Daoy (cell line): ENCODE results near the gene INTS15. TPM values are rescaled to one million over a fixed set of nuclear protein-coding genes. Genes with fewer than 3 reads are reported as not detected.
A peak's percentile ranks its signal among the peaks of the same experiment; 100 is the strongest.
"Not testable (repeated sequence)": the region's sequence is repeated elsewhere in the genome, so short reads cannot be mapped to it uniquely, and the experiment has no call there.

Experiments used
- DNase-seq: peaks from one replicate; pipeline ENCODE4 v3.0.0-alpha.2; 2015; ENCODE audit warnings: low read depth
- total RNA-seq: library from RNA; depleted of rRNA; stranded (reverse); fragments of >200 nt; shearing (Covaris generic); gene quantifications from 2 replicates; pipeline ENCODE4 v1.2.3, GENCODE V29; 2014

Gene INTS15
- total RNA-seq, 1 experiment from 2014 or later: 13.9 TPM

DNA sequence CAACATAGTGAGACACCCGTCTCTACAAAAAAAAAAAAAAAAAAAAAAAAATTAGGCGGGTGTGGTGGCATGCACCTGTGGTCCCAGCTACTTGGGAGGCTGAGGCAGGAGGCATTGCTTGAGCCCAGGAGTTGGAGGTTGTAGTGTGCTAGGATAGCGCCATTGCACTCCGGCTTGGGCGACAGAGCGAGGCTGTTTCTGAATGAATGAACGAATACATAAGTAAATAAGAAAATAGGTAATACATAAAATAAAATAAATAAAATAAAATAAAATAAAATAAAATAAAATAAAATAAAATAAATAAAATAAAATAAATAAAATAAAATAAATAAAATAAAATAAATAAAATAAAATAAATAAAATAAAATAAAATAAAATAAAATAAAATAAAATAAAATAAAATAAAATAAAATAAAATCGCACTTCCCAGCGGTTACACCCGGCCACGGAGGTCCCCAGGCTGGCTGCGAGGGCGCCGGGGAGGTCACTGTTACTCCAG, 12.9 kb upstream of the INTS15 start:
- DNase-seq: not testable (repeated sequence)

DNA sequence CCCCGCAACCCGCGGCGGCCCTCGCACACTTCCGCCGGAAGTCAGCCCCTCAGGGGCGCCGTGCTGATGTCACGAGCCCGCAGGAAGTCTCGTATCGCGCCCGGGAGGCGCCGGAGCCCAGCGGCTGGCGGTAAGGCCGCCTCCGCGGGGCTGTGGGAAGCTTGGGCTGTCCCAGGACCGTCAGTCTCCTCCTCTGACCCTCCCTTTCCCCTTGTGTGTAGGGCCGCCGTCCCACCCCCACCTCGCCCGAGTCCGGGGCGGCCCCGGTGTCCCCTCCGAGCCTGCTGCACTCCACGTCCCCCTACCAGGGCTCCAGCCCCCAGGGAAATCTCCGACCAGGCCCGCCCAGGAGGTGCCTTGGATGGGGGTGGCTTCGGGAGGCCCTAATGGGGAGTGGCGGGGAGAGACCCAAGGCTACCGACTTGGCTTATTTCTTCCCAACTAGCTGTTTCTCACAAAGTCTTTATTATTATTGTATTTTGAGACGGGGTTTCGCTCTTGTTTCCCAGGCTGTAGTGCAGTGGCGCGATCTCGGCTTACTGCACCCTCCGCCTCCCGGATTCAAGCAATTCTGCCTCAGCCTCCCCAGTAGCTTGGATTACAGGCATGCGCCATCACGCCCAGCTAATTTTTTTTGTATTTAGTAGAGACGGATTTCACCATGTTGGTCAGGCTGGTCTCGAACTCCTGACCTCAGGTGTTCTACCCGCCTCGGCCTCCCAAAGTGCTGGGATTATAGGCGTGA, 12.3 kb upstream of the INTS15 start, which contains the start of gene ZDHHC4:
Gene ZDHHC4, plus strand, starts transcription at position 86 of the 745 bp plus-strand sequence. CDS start 3,108 bp downstream, outside the sequence.
- peak; percentile 90 for DNase-seq

DNA sequence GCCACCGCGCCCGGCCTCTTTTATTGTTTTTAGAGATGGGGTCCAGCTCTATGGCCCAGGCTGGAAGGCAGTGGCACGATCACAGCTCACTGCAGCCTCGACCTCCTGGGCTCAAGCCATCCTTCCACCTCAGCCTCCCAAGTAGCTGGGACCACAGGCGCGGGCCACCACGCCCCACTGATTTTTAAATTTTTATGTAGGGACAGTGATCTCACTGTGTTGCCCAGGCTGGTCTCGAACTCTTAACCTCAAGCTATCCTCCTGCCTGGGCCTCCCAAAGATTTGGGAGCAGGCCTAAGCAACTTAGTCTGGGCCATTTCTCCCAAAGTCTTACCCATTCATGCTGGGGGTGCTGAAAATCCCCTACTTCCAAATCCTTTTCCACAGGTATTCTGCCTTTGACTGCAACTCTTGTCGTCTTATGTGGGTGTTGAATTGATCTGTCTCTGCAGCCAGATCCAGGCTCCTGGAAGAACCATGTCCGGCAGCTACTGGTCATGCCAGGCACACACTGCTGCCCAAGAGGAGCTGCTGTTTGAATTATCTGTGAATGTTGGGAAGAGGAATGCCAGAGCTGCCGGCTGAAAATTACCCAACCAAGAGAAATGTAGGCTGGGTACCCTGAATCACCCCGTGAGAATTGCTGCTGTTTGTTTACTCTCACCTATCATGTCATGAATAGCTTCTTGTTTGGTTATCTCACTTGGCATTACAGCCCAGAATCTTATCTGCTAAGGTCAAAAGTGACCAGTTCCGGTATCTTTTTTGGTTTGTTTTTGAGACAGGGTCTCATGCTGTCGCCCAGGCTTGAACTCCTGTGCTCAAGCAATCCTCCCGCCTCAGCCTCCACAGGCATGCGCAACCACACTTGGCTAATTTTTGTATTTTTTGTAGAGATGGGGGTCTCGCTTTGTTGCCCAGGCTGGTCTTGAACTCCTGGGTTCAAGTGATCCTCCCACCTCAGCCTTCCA, 11.4 kb upstream of the INTS15 start:
- DNase-seq: no peak

DNA sequence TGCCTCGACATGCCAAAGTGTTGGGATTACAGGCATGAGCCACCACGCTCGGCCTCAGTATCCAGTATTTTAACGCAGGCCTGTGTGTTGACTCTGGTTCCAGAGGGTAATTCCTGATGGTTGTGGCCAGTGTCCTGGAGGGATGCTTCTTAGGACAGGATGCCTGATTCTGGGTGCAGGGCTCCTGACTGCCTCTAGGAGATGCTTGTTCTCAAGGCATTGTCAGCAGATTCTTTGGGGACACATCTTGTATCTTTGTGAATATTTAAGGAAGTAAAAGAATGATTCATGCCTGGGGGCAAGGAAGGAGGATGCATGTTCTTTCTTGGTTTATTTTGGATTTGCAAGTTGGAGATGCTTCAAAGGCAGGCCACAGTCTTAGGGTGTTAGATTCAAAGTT, 10.4 kb upstream of the INTS15 start:
- no peak for DNase-seq

DNA sequence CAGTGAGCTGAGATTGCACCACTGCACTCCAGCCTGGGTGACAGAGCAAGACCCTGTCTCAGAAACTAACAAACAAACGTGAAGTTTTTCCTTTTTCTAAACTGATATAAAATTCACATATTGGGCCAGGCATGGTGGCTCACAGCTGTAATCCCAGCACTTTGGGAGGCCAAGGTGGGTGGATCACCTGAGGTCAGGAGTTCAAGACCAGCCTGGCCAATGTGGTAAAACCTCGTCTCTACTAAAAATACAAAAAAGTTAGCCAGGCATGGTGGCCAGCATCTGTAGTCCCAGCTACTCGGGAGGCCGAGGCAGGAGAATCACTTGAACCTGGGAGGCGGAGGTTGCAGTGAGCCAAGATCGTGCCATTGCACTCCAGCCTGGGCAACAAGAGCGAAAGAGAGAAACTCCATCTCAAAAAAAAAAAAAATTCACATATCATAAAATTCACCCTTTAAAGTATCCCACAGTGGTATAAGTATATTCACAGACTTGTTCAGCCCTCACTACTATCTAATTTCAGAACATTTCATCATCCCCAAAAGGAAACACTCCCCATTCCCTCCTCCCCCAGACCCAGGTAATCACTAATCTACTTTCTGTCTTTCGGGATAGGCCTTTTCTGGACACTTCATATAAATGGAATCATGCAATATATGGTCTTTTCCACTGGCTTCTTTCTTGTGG, 3.9 kb upstream of the INTS15 start:
- DNase-seq: not testable (repeated sequence)

DNA sequence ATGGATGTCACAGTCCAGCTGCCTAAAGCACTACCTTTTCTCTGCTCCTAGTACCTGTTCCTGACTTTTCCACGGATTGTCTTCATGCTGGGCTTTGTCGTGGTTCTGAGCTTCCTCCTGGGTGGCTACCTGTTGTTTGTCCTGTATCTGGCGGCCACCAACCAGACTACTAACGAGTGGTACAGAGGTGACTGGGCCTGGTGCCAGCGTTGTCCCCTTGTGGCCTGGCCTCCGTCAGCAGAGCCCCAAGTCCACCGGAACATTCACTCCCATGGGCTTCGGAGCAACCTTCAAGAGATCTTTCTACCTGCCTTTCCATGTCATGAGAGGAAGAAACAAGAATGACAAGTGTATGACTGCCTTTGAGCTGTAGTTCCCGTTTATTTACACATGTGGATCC, 1.3 kb upstream of the INTS15 start:
- no peak for DNase-seq

DNA sequence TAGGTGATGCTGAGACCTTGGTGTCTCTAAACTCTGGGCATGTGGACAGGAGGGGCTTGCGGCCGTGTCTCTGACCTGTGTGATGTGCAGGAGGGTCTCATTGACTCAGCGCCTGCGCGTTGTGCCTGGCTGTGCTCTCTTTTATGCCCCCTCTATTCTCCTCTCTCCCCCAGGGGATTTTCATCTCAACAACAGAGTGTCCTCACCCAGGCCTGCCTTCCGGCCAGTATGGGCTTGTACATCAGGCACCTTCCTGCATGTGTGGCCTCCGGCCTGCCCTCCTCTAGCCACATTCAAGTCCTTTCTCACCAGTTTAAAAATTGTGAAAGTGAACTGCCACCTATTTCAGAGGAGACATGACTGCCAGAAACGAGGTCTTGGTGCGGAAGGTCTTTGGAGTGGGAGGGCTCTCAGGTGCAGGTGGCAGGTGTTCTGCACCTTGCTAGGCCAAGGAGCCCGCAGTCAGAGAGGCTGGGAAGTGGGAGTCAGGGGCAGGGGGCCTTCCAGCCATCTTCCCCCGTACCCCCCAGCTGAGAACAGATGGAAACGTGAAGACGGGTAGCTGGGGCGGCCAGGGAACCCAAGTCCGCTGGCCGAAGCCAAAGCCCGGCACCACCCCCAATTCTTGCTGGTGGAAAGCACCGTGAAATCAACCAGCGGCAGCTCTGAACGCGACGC, 531 bp upstream of the INTS15 start:
- no peak for DNase-seq

DNA sequence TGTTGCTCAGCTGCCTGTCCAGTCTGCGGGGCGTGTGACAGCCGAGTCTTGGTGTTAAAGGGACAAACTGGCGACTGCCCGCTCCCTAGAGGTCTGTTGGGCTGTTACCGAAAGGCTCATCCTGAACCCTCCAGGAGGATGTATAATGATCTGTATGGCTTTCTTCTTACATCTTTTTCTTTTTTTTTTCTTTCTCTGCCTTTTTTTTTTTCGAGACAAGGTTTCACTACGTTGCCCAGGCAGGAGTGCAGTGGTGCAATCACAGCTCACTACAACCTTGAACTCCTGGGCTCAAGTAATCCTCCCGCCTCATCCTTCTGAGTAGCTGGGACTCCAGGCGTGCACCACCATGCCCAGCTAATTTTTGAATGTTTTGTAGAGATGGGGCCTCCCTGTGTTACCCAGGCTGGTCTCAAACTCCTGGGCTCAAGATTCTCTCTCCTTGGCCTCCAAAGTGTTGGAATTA, 857 bp downstream of the INTS15 start:
- no peak for DNase-seq

DNA sequence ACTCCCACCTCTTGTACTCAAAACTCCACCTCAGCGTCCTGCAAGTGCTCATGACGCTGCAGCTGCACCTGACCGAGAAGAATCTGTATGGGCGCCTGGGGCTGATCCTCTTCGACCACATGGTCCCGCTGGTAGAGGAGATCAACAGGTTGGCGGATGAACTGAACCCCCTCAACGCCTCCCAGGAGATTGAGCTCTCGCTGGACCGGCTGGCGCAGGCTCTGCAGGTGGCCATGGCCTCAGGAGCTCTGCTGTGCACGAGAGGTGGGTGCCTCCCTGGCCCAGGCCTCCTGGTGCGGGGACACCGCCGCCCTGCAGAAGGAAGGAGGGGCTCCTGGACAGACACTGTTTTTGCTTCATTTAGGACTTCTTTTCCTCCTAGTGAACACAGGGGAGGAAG, 10.3 kb downstream of the INTS15 start:
- DNase-seq: no peak

DNA sequence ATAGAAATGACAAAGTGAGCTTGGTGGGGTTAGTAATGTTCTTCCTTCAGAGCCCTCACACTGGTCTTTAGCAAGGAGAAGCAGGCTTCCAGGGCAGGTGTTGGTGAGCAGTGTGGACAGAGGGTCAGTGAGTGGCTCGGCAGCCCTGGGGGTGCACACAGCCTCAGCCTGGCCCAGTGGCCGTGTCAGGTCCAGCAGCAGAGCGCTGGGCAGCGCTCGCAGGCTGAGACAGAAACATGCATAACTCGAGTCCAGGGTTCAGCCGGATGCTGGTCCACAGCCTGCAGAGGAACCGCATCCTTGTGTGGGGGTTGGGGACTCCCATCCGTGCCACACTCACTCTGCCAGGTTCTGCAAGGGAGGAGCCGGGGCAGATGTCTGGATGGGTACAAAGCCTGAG, 14.6 kb downstream of the INTS15 start:
- no peak for DNase-seq

DNA sequence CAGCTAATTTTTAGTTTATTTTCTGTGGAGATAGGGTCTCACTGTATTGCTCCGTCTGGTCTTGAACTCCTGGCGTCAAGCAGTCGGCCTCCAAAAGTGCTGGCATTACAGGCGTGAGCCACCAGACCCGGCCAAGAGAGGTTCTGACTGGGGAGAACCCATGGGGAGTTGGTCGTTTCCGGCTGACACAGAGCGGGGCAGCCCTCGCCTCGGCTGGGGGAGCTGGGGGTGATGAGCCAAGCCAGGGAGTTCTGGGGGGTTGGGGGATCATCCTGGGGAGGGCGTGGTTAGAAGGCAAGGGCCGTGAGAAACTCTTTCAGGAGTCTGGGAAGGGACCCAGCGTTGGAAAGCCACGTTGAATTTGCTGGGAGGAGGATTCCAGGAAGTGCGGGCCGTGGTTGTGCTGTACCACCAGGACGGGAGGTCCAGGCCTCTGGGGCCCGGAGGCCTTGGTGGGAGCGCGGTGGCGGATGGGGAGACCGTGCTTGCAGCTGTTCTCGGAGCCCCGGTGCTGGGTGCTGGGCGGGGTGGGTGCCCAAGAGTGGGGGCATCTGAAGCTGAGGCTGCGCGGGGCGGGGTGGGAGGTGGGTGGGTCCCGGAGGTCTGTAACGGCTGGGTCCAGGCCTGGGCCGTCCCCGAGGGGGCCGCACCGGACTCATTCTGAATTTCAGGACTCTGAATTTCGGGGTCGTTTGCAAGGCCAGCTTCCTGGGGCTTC, 17.2 kb downstream of the INTS15 start:
- DNase-seq: no peak

DNA sequence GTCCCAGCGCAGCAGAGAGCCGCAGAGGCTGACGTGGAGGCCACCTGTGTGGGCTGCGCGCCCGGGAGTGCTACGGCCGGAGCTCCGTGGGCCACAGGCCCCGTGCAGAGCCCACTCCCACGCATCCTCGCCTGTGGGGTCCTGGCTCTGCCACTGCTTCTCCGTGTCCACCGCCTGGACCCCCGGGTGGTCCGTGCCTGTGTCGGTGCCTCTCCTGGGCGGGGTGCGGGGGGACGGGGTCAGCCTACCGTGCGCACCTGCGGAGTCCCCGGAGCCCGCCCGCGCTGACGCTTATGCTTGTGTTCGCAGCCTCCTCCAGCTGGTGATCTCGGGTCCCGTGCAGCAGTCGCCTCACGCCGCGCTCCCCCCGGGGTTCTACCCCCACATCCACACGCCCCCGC, 17.8 kb downstream of the INTS15 start:
- no peak for DNase-seq

DNA sequence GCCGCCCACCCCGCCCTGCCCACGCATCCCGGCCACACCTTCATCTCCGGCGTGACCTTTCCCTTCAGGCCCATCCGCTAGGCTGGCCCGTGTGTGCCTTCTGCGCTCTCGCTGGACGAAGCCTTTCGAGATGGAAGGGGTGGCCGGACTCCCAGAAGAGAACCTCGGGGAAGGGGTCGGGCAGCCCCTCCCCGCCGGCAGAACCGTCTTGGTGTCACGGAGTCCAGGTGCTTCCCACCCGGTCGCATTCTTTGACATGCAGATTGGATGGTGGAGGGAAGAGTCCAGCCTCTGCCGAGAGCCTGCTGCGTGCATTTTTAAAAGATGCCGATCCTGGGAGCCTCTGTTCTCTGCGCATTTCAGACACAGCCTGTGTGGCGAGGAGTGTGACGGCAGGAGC, 18.3 kb downstream of the INTS15 start:
- no peak for DNase-seq

DNA sequence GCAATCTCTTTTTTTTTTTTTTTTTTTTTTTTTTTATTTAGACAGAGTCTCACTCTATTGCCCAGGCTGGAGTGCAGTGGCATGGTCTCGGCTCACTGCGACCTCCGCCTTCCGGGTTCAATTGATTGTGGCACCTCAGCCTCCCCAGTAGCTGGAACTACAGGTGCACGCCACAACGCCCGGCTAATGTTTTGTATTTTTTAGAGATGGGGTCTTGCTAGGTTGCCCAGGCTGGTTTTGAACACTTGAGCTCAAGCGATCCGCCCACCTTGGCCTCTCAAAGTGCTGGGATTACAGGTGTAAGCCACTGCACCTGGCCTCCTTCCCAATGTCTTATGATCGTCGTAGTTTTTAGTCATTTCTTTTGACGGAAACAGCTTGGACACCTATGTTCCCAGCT, 19.0 kb downstream of the INTS15 start:
- DNase-seq: no peak

DNA sequence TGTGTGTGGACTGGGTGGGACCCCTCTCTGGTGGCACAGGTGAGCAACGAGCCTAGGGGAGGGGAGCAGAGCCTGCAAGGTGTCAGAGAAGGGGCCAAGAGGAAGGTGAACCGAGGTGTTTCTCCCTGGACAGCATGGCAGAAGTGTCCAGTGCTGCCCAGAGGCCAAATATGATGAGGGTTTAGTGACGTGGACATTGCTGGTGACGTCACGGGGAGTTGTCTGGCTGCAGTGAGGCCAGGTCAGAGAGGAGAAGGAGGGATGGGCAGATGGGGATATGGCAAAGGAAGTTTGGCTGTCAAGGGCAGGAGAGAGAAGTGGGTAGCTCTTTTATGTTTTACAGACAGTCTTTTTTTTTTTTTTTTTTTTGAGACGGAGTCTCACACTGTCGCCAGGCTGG, 23.0 kb downstream of the INTS15 start:
- DNase-seq: no peak

DNA sequence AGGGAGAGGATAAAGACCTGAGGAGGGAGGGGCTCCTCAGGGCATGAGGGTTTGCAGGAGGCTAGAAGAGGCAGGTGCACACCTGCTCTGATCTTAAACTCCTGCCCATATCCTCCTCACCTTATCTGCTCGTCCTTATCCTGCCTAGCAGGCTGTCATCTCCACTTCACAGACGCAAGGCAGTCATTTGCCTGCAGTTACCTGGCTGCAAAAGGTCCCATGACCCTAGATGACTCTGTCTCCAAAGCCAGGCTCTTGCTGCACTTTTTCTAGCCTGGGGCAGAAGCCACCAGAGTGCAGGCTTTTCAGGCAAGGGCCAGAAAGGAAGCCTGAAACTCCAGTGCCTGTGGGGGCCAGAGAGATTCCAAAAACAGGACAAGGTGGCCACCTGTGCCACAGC, 23.9 kb downstream of the INTS15 start:
- no peak for DNase-seq

DNA sequence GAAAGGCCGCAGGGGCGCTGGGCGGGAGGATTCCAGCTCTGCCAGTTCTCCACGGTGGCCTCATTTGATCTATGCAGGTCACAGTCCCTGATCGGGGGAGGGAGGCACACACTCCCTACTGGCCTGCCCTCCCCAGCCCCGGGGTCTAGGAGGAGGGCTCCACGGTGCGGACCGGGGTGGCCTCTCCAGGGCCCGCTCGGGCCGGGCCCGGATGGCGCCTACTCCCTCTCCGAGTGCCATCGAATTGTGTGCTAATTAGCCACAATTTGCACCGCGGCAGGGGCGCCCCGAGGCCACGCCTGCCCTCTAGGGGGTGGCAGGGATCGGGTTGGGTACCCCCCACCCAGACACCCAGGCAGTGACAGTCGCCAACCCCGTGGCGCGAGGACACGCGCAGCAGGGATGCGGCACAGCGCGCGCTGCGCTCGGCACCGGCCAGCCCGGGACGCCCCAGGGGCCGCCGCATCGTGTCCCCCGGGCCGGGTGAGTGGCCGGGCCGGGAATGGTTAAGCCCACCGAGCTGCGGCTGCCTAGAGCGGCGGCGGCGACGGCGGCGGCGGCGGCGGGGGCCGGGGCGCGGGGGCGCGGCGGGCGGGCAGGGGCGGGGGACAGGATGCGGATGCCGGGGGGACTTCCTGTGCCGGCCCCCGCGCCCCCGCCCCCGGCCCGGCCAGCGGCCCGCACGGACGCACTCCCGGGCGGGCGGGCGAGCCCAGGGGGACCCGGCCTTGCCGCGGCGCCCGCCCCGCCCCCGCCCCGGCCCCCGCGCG, 25.3 kb downstream of the INTS15 start, which contains the start of gene ZNF853:
Gene ZNF853, plus strand, starts transcription at position 658 of the 770 bp plus-strand sequence. CDS start 565 bp downstream, outside the sequence.
- no peak for DNase-seq

DNA sequence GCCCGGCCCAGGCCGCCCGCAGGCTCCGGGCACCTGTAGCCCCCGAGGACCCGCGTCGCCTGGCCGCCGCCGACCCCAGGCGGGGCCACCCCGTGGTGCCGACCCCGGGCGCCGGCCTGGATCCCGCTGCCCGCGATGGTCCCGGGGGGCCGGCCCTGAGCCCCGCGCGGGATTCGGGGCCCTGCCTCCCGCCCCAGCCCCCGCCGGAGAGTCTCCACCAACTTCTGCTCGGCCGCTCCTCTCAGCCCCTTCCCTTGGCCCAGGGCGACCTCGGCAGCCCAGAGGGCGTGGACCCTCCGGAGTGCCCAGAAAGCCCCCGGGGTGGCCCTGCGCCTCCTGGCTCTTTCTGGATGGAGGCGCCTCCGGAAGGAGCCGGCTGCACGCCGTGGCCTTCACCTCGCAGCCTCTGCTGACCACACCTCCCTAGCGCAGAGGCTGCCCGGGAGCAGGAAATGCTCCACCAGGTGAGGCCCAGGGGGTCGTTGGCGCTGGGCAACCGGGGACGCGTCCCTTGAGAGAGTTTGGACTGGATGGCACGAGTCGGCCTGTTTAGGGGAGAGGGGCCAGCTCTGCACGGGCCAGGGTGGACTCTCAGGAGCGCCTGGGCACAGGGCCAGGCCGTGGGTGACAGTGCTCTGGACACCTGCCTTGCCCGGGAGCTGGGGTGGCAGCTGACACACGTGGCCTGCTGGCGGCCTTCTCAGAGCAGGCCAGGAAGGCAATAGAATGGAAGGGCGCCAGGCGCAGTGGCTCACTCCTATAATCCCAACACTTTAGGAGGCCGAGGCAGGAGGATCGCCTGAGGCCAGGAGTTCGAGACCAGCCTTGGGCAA, 26.1 kb downstream of the INTS15 start:
- DNase-seq: no peak
